HG02798 (cell line): ENCODE data around the gene DPP6.

Source experiments
- ATAC-seq: cut with Tn5 transposase; IDR thresholded peaks from one replicate; pipeline ENCODE4 v1.9.1; 2021; ENCODE audit warnings: mild to moderate bottlenecking; ENCODE audit not compliant: unreplicated experiment, poor library complexity

The DPP6 gene

DNA sequence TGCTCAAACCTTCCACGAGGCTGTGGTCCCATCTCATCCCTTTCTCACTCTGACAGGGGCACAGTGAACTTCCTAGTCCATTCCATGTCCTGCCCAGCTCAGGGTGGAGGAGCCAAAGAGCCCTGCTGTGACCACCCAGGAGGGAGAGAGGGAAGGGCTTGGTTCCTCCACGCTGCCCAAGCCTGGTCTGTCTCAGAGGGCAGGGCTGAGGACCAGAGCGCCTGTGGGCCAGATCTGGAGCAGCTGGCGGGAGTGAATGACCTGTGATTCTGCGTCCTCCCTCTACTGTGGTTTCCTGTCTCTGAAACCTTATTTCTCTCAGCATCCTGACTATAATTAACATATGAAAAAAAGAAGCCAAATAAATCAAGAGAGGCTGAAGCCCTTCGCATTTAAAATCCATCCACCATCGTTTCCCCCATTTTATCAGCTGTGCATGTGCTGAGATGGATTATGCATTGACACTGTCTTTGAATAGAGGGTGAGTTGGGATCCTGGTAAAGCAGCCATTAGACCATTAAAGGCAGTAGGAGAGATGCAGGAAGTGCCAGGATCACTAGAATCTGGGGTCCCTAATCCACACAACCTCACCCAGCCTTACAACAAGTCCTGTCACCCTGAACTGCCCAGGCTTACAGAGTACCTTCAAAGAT, 165.6 kb downstream of the DPP6 start:
- ATAC-seq: no peak

DNA sequence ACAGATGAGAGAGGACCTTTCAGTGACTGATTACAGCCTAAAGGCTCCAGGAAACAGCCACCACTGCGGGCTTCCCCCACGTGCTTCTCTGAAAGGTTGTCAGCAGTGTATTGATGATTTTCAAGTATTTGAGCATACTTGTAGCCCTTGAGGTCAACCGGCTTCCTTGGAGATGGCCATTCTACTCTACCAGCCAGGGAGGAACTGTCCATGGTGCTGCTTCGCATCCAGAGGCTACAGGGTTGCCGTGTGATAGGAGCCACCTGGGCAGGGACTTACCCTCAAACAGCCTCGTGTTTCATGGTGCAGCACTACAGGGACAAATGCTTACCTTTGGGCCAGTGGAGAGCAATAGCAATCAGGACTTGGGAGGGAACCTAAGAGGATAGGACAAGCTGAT, 179.5 kb downstream of the DPP6 start:
- ATAC-seq: no peak

DNA sequence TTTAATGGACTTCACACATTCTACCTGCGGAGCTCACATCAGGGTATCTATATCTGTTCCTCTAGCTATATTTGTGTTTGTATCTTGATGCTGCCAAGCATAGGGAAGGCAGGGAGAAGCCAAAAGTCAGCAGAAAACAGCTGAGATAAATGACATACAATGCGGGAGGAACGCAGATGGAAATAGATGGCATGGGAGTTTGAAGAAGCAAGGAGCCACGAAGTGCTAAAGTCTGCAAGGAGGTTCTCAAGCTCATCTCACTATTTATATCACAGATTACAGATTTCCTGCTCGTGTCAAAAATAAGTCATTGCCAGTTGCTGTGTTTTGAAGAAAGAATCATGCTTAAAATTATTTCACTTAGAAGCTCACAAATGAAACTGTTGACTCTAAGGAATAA, 180.5 kb downstream of the DPP6 start:
- ATAC-seq: no peak

DNA sequence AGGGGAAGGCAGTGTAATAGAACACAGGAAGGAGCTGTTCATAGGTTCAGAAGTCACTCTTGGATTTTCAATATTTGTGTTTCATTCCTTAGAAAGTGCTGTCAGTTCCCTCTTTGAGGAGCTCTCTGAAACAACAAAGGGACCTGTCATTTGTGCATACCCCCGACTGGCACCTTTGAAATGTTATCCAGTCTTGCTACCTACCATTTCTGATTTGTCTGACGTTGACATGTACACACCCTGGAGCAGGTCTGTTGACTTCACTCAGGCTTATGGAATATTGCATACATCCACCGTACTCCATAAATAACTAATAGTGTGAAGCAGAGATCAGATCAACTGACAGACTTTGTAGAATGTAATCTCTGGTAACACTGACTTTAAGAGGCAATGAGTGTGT, 189.8 kb downstream of the DPP6 start:
- ATAC-seq: no peak

DNA sequence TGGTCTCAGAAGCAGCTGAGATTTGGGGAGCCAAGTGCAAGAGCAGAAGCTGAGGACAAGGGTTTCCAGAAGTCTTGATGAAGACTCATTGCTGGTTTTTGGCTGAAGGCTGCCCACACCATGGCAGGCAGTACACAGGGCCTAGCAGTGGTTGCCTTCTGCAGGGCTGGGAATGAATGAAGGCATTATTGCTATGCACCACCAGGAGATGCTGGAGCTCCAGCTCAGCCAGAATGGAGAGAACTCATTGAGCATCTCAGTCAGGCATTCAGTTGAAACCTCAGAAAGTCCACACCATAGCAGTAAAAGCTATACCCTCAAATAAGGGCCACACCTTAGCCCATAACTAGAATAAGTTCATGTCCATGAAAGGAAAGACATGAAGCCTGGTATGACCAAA, 190.5 kb downstream of the DPP6 start:
- no peak for ATAC-seq

DNA sequence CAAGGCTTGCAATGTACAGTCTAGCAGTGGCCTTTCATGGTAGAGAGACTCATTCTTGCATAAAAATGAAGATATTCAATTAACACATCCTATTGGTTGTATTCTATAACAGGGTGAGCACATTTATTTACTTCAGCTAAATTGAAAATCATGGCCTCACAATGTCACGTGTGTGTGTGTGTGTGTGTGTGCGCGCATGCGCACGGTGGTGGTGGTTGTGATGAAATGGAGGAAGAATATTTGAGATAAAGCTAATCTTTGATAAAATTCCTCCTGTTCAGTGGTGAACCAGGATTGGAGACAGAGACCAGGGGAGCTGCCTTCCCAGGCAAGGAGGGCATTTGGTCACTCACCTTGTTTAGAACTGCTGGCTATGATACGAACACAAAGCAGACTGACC, 199.8 kb downstream of the DPP6 start:
- no peak for ATAC-seq

DNA sequence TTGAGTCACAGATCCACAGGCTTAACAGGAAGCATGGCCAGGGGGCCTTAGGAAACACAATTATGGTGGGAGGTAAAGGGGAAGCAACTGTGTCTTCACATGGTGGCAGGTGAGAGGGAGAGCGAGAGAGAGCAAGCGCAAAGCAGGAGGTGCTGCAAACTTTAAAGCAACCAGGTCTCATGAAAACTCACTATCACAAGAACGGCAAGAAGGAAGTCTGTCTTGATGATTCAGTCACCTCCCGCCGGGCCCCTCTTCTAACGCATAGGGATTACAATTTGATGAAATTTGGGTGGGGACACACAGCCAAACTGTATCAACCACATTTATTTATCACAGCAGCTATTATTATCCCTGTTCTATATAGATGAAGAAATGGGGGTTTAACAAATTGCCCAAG, 201.6 kb downstream of the DPP6 start:
- ATAC-seq: no peak

DNA sequence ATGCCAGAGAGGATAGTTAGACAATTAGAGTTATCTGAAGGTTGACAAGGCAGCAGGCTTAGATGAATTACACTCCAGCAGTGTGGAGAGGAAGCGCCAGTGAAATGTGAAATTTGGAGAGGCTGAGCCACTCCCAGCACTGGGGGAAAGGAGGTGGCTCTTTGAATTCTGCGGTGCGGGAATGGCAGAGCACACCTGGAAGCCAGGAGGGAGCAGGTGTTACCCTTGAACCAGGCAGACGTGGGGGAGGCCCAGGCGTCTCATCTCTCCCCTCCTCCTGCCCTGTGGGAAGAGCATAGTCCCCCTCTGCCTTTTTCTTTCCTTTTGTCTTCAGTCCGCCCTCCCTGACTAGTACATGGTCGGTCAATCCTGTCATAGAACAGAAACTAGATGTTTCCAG, 203.1 kb downstream of the DPP6 start:
- ATAC-seq: no peak

DNA sequence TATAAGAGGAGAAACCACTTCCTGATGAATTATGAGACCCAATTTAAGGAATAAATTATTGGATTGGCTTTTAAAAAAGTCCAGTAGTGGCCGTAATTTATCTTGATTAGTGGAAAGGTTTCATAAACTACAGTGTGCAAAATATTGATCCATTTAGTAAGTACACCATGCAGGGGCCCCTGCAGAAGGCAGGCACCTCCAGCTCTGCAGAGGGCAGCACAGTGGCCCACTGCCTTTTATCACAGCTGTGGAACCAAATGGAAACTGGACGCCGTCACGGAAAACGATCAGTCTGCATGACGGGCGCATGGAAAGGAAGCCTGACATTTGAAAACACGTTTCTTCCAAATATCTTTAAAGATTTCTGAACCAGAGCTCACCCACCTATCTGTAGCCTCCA, 204.0 kb downstream of the DPP6 start:
- no peak for ATAC-seq

DNA sequence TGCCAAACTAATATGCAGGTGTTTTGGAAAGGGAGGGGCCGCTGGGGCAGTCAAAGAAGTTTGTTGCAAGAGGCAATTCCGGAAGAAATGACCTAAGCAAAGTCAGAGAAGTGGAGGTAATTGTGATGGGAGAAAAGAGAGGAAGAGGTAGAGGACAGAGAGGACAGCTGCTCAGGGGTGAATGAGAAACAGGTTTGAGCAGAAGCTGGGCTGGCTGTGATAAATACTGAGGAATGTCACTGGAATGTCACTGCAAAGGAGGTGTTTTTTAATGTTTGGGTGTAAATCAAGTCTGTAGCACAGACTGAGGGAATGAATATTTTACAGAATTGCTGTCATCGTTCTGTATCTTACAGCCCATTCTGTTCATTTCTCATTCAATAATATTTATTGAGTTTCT, 207.2 kb downstream of the DPP6 start:
- ATAC-seq: no peak

DNA sequence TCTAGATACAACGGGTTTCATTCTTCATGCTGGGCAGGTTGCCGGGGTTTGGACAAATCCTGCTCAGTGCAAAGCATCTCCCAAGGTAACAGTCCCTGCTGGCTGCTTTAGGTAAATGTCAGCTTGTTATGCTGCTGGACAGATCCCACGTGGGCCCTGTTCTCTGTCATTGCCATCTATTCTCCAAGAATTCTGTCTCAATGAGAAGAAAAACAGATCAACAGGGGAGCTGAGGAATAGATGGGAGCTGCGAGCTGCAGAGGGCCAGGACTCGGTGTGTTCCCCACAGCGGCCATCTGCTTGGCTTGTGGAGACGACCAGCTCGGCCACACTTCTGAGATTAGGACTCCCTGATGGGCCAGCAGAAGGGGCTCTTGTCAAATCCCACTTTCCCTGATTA, 235.2 kb downstream of the DPP6 start:
- no peak for ATAC-seq

DNA sequence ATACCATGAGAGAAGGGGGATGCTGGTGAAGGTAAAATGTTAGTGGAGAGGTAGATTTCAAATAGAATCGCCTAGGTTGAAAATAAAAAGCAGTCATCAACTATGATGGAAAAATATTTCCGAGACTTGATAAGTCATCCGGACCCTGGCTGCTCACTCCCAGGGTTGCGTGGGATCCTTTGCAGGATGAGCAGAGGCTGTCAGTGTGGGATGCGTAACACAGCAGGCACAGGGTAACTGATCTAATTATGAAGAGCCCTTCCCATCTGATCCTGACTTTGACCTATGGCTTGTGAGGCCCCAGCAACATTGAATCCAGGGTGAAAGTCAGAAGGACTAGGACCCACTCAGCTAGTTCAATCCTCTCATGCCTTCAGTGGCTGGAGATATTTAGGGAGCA, 236.9 kb downstream of the DPP6 start:
- ATAC-seq: no peak

DNA sequence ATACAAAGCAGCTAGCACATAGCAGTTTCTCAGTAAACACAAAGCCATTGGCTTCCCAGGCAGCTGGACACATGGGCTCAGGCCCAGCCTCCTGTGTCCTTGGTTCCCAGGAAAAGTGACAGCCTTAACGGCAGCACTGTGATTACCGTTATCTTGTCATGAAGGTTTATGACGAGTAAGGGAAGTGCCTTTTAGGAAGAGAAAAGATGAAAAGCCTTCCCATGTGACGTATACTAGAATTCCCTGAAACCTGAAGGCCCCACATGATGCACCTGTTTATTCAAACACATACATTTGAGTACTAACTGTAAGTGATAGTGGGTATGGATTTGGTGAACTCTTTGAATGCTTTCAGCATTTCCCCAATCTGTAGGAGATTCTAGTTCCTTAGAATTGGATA, 244.2 kb downstream of the DPP6 start:
- ATAC-seq: no peak

DNA sequence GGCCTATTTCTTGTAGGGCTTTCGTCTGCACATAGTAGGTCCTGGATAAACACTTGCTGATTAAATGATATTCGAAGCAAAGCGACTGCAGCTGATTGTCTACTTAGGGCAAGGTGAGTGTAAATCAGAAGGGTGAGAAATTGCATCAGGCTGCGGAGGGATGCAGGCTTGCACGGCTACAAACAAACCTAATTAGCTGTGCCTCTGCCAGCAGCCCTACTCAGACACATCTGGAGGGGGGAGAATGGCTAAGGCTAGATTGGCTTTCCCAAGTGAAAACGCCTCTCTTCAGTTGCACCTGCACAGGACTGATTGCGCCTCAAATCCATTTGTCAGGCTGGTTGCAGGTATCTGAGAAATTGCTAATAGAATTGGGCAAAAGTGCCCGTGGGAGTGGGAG, 247.5 kb downstream of the DPP6 start:
- ATAC-seq: no peak

DNA sequence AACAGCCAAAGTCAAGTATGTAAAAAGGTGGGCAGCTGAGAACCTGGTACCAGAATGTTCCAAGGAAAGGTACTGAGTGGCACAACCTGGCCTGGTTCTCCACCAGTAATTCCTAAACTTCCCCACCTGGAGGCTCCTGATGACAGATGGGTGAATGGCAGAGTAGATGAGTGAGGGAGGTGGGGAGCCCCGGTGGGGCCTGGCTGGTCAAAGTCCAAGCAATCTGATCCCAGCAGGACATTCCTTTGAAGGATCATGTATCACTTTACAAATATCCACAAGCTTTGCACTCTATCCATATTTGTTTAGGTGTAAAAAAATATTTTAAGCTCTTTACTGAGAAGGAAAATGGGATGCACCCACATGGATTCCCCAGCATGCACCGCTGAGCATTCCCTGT, 250.2 kb downstream of the DPP6 start:
- ATAC-seq: no peak

DNA sequence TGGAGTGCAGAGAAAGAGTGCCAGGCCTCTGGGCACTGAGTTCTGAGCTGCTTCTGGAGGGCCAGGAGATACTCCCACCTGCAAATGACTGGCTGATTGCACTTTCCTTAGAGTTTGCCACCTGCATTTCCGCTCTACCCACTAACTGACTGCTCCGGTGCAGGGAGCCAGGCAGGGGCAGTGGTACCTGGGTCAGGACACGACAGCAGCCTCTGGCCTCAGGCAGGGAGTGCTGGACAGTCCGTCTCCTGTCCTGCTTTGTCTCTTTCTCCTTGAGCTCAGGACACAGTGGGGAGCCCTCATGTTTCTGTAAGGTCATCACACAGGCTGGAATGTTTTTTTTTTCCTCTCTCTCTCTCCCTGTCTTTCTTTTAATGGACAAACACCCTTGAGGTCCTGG, 252.0 kb downstream of the DPP6 start:
- ATAC-seq: no peak

DNA sequence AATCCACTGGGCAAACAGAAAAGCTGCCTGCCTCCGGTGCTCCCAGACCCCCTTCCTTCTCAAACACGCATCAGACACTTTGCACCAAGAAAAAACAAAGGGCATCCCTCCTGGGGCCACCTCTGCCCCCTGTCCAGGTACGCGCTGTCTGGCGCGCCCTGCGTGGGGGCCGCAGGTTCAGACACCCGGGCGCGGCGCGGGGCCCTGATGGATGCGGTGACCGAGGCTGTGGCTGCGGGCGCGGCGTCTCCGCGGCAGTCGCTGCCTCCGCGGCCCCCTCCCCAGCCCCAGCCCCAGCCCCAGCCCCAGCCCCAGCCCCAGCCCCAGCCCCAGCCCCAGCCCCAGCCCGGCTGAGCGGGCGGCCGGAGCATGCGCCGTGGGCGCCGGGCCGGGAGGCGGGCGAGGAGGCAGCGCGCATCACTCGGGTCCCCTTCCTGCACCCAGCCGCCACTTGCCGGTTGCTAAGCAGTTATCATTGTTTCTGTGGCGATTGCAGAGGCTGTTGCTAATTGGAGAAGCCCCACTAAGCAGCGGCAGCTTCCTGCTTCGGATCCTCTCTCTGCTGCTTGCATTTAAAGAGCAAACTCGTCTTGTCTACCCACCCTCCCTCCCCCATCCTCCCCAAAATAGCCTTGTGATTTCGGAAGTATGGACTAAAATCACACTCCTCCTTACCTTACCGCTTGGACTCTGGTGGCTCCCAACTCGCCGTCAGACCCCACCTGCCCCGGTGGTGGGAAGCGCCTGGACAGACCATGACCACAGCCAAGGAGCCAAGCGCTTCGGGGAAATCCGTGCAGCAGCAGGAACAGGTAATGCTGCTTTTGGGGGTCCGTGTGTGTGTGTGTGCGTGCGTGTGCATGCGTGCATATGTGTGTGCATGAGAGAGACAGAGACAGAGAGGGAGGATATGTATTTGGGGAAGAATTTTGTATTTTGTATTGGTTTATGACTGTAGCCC, 252.8 kb downstream of the DPP6 start:
- ATAC-seq: no peak

DNA sequence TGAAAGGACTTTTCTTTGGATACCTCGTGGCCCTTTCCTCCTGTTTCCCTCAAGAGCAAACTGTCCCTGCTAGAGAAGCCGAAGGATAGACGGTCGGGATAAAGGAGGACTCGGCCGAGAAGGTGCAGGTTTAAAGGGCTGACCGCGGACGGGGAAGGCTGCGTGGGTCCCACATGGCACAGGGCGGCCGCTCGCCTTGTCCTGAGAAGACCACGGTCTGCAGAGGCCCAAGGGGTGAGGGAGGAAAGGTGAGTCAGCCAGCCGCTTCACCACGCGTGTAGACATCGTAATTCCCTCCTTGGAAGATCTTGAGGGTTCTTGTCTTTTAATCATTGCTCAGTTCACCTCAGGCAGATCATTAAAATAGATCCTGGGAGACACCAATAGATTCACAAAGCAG, 253.8 kb downstream of the DPP6 start:
- no peak for ATAC-seq

DNA sequence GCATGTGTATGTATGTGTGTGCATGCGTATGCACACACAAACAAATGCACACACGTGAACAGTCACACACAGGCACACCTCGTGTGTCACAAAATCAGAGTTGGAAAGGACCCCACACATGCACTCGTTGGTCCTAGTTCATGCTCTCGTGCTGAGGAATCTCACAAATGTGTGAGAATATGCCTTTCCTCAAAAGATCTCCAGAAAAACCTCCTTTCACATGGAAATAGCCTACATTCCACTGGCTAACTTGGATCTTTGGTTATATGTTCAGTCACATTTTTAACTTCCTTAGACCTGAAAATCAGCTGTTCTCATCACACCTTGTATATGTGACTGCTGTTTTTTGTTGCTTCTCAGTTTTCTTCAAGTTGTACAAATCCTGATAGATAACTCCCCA, 256.7 kb downstream of the DPP6 start:
- ATAC-seq: no peak

DNA sequence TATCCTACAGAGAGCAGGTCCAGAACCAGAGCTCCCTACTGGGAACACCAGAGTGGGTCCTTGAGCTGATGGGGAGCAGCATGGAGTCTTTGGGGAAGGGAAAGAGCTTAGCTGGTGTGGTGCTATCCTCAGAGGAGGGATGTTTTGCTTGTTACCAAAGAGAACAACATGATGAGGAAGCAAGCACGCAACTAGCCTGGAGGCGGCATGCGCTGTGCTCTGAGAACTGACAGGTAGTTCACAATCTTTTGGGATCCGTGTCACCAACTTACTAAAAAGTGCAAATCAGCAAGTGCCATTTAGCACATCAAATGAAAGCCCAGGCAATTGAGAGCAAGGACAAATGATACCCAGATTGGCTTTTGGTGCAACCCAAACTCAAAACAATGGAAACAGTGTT, 257.9 kb downstream of the DPP6 start:
- no peak for ATAC-seq

DNA sequence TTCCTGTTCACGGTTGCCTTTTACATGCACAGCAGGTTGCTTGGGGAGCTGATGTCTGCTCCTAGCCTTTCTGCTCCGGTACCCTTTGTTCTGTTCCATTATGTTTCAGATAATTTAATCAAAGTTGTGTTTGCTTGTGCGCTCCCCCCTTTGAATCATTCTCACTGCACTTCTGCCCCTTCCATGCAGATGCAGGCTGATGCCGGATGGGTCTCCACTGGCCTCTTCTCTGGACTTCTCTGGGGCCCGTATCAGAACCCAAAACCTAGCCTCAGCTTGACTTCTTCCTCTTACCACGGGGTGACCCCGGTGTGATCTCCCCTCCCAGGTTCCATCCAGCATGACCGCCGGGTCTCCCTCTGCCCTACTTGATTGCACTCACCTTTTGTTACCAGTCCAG, 272.0 kb downstream of the DPP6 start:
- no peak for ATAC-seq

DNA sequence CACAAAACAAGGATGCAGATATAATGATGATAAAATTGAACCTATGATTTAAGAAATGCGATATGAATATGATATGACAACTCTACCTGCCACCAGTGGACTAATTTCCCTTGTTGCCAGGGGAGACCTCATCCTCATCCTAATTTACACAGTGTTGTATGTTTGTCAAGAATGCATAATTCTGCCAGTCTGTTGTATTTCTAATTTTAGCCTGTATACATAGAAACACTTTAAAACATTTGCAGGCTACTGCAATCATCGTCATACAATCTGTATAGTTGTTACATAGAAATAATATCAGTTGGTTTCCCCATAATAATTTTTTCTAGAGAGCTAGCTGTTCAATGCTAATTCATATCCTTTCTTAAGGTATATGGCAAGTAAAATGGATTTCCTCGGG, 274.2 kb downstream of the DPP6 start:
- no peak for ATAC-seq
